ENCODE data around the gene PARD3B.

Gene PARD3B

GRCh38 chr2:205545971-205546816 lies 1000.9 kb downstream of the PARD3B start:
- TF ChIP-seq, protein P1, sequence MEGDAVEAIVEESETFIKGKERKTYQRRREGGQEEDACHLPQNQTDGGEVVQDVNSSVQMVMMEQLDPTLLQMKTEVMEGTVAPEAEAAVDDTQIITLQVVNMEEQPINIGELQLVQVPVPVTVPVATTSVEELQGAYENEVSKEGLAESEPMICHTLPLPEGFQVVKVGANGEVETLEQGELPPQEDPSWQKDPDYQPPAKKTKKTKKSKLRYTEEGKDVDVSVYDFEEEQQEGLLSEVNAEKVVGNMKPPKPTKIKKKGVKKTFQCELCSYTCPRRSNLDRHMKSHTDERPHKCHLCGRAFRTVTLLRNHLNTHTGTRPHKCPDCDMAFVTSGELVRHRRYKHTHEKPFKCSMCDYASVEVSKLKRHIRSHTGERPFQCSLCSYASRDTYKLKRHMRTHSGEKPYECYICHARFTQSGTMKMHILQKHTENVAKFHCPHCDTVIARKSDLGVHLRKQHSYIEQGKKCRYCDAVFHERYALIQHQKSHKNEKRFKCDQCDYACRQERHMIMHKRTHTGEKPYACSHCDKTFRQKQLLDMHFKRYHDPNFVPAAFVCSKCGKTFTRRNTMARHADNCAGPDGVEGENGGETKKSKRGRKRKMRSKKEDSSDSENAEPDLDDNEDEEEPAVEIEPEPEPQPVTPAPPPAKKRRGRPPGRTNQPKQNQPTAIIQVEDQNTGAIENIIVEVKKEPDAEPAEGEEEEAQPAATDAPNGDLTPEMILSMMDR (IDR thresholded peaks at IDR 0.05; ENCODE audit: borderline replicate concordance, control extremely low read depth, extremely low read depth, insufficient read depth, missing control alignments), result no peak
- no peak for DNase-seq (ENCODE audit: low spot score)
- in situ Hi-C loops (cut with MboI; ENCODE audit: low sequenced_read_pairs, unreplicated experiment), result no loop called here

DNA sequence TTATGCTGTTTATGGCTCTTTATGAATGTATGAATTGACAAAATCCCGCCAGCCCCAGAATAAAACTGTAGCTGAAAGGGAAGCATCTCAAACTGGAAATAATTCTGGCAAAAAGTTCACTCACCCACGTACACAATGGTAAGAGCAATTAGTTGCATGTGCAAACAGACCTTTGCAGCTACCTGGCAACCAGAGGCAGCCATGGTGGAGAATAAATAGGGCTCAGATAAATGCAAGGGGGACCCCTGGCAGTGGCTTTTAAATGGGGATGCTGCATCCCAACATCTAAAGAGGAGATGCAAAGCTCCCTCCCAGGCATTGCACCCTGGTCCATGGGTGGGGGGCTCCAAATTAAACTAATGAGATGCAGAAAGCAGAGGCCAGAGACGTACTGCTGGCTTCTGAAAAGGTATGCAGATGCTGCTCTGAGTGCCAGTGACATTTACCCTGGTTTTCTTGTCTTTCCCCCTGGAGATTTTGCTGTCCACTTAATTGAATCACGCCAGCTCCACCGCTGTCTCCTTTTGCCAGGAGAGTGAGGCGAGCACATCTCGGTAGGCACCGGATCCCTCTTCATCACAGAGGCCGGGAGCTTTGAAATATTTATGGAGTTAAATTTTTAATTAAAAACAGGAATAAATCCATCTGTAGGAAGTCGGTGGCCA lies 1010.4 kb downstream of the PARD3B start:
- in situ Hi-C loops (cut with MboI; ENCODE audit: low sequenced_read_pairs, unreplicated experiment), result no loop called here
- no peak for DNase-seq (ENCODE audit: low spot score)
- TF ChIP-seq, protein P1 (IDR thresholded peaks at IDR 0.05; ENCODE audit: borderline replicate concordance, control extremely low read depth, extremely low read depth, insufficient read depth, missing control alignments), result no peak

- TF ChIP-seq, protein P1 (IDR thresholded peaks at IDR 0.05; ENCODE audit: borderline replicate concordance, control extremely low read depth, extremely low read depth, insufficient read depth, missing control alignments), result no peak
- DNase-seq (ENCODE audit: low spot score), result no peak
- in situ Hi-C loops (cut with MboI; ENCODE audit: low sequenced_read_pairs, unreplicated experiment), result no loop called here
These were observed 1011.1 kb downstream of the PARD3B start for GRCh38 chr2:205556357-205556756.

DNA sequence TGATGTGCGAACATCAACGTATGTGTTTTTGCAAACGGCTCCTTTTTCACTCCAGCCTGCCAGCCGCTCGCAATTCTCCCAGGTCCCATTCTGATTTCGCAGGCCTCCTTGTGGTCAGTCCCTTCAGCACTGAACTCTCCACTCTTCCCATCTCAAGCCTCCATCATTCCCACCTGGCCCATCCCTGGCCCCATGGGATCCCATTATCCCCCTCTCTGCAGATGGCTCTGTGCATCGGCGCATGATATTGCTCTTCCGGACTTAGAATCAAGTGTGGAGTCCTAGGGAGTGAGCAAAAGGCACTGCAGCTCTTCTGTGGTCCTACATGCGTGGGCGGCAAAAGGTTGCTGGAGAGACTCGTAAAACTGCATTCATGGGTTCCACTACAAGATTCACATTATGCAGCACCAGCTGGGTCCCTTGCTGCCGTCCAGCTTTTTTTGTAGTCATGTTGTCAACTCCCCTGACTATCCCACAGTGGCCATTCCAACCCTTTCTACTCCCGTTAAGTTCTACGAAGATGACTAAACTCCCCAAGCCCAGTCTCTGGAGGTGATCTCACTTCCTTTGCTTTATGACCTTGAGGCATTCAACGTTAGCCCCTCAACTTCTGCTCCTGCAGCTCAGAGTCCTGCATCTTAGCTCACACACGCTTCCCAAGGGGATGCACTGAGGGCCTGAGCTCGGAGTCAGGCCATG lies 1011.7 kb downstream of the PARD3B start:
- TF ChIP-seq, protein P1 (IDR thresholded peaks at IDR 0.05; ENCODE audit: borderline replicate concordance, control extremely low read depth, extremely low read depth, insufficient read depth, missing control alignments), result no peak
- DNase-seq (ENCODE audit: low spot score), result no peak
- in situ Hi-C loops (cut with MboI; ENCODE audit: low sequenced_read_pairs, unreplicated experiment), result no loop called here

GRCh38 chr2:205557873-205558272 lies 1012.6 kb downstream of the PARD3B start:
- no peak for DNase-seq (ENCODE audit: low spot score)
- TF ChIP-seq, protein P1 (IDR thresholded peaks at IDR 0.05; ENCODE audit: borderline replicate concordance, control extremely low read depth, extremely low read depth, insufficient read depth, missing control alignments), result no peak
- in situ Hi-C loops (cut with MboI; ENCODE audit: low sequenced_read_pairs, unreplicated experiment), result no loop called here

DNA sequence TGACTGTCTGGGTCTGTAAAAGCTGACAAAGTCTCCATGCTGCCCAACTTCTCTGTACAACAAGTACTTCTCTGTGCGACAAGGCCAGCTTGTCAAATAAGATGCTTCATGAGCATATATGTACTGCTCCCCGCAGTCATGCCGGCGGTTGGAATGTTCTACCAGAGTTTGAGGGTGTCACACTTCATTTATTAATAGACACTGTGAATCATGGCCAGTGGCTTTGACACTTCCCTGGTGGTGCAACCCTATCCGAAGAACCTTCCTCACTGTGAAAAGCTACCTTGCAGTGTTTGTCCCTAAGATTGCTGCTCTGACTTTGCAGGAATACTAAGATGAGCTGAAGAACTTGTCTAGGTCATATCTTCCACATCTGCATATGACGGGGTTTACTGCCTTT lies 1016.2 kb downstream of the PARD3B start:
- DNase-seq (ENCODE audit: low spot score), result no peak
- TF ChIP-seq, protein P1 (IDR thresholded peaks at IDR 0.05; ENCODE audit: borderline replicate concordance, control extremely low read depth, extremely low read depth, insufficient read depth, missing control alignments), result no peak
- in situ Hi-C loops (cut with MboI; ENCODE audit: low sequenced_read_pairs, unreplicated experiment), result no loop called here

Measured in GM13976 (cell line).